Endothelial cell of umbilical vein (primary cell): ENCODE data around the gene SKA3. TPM values are rescaled to one million over a fixed set of nuclear protein-coding genes. Genes with fewer than 3 reads are reported as not detected.

Experiments
- BruUV-seq: library from RNA; stranded (reverse); fragments of 400-500 nt; replicated peaks from 2 replicates; lab custom pipeline; 2021; lab: Mats Ljungman, UMichigan
- CTCF ChIA-PET: fragments of 300-600, 350-600 bp; sonication (Branson Sonifier 250); formaldehyde crosslinking; loops from one replicate; lab custom pipeline; 2021; ENCODE audit warnings: antibody characterized with exemption, inconsistent platforms; lab: Charles Lee
- POLR2A ChIA-PET: fragments of 300-600, 350-600 bp; sonication (Branson Sonifier 250); formaldehyde crosslinking; loops from one replicate; lab custom pipeline; 2021; ENCODE audit warnings: antibody characterized with exemption, inconsistent platforms; lab: Charles Lee
- DNase-seq: peaks from one replicate; pipeline ENCODE4 v3.0.0-alpha.2; 2011; ENCODE audit warnings: low read depth, low spot score
- FAIRE-seq: peaks from 2 replicates; lab custom pipeline; 2011; peaks lifted over from hg19 to GRCh38; lab: Jason Lieb, UNC
- H2AFZ ChIP-seq: 2 replicates; pipeline ENCODE4 v1.6.0; 2012; ENCODE audit warnings: low read depth, low read length, control low read depth, inconsistent platforms
- H3K27ac ChIP-seq: 2 replicates; pipeline ENCODE4 v1.5.1; 2011; ENCODE audit warnings: low read depth, mild to moderate bottlenecking, control low read depth, low read length, moderate library complexity; ENCODE audit not compliant: insufficient read depth
- H3K27me3 ChIP-seq, 2 experiments: 2 replicates each; pipeline versions ENCODE4 v1.6.0 to v1.6.1; 2011; ENCODE audit warnings: low read length in 2 of 2, mixed read lengths in 1 of 2; ENCODE audit not compliant: control insufficient read depth in 2 of 2, insufficient read depth in 2 of 2
- H3K36me3 ChIP-seq, 2 experiments: 2 replicates in 1 of 2; 3 replicates in 1 of 2; pipeline ENCODE4 v1.5.1; 2011; ENCODE audit warnings: low read length in 2 of 2, mild to moderate bottlenecking in 1 of 2, moderate library complexity in 1 of 2; ENCODE audit not compliant: control insufficient read depth in 2 of 2, insufficient read depth in 2 of 2; ENCODE audit errors: extremely low read depth in 1 of 2
- H3K4me1 ChIP-seq: 3 replicates; pipeline ENCODE4 v1.5.1; 2011; ENCODE audit warnings: mild to moderate bottlenecking, low read length; ENCODE audit not compliant: control insufficient read depth, insufficient read depth; ENCODE audit errors: extremely low read depth
- H3K4me2 ChIP-seq: 2 replicates; pipeline ENCODE4 v1.6.1; 2011; ENCODE audit warnings: low read length, control low read depth, mixed read lengths; ENCODE audit not compliant: insufficient read depth
- H3K4me3 ChIP-seq, 3 experiments: fragments of 200-600 bp in 1 of 3; sonication (generic), shearing (Covaris generic) in 1 of 3; replicated peaks in 1 of 3; 2 replicates each; pipeline ENCODE4 v1.5.1; 2011 to 2016; ENCODE audit warnings: control low read depth in 3 of 3, low read length in 3 of 3, mild to moderate bottlenecking in 2 of 3, inconsistent platforms in 1 of 3, low read depth in 1 of 3, moderate library complexity in 1 of 3; ENCODE audit not compliant: insufficient read depth in 1 of 3
- H3K79me2 ChIP-seq: 2 replicates; pipeline ENCODE4 v1.6.0; 2012; ENCODE audit warnings: low read length, inconsistent platforms; ENCODE audit not compliant: control insufficient read depth, insufficient read depth
- H3K9ac ChIP-seq: replicated peaks from 2 replicates; pipeline ENCODE3; 2011; ENCODE audit warnings: low read length, control low read depth; ENCODE audit not compliant: insufficient read depth; ENCODE audit errors: extremely low read depth
- H3K9me1 ChIP-seq: replicated peaks from 3 replicates; pipeline ENCODE4 v1.6.0; 2011; ENCODE audit warnings: mild to moderate bottlenecking, low read length; ENCODE audit not compliant: control insufficient read depth, insufficient read depth; ENCODE audit errors: extremely low read depth
- H3K9me3 ChIP-seq: replicated peaks from 2 replicates; pipeline ENCODE4 v1.5.1; 2012; ENCODE audit warnings: low read length, inconsistent platforms; ENCODE audit not compliant: control insufficient read depth, insufficient read depth
- H4K20me1 ChIP-seq: replicated peaks from 2 replicates; pipeline ENCODE3; 2011; ENCODE audit warnings: mild to moderate bottlenecking, low read length; ENCODE audit not compliant: control insufficient read depth, insufficient read depth; ENCODE audit errors: extremely low read depth
- EZH2 ChIP-seq: IDR thresholded peaks from 2 replicates; pipeline ENCODE4 v1.6.1; 2012; ENCODE audit warnings: borderline replicate concordance, low read depth, mild to moderate bottlenecking, moderate library complexity, low read length, inconsistent platforms; ENCODE audit not compliant: severe bottlenecking
- FOS ChIP-seq: IDR thresholded peaks from 2 replicates; pipeline ENCODE4 v1.6.1; 2011; ENCODE audit warnings: mild to moderate bottlenecking, low read length, moderate library complexity, borderline replicate concordance; ENCODE audit not compliant: insufficient read depth
- GATA2 ChIP-seq: IDR thresholded peaks from 2 replicates; pipeline ENCODE4 v1.7.0; 2011; ENCODE audit warnings: low read depth, mild to moderate bottlenecking, moderate library complexity, mixed read lengths, low read length; ENCODE audit not compliant: insufficient read length, insufficient read depth
- JUN ChIP-seq: IDR thresholded peaks from 2 replicates; pipeline ENCODE4 v1.6.1; 2011; ENCODE audit warnings: borderline replicate concordance, low read depth; ENCODE audit not compliant: insufficient read length, insufficient read depth
- MAX ChIP-seq: IDR thresholded peaks from 2 replicates; pipeline ENCODE4 v1.6.1; 2011; ENCODE audit not compliant: insufficient read depth, insufficient read length
- MYC ChIP-seq: IDR thresholded peaks from one replicate; pipeline ENCODE4 v1.6.1; 2011; ENCODE audit warnings: mild to moderate bottlenecking, low read depth, low read length
- POLR2A ChIP-seq: IDR thresholded peaks from 2 replicates; pipeline ENCODE4 v1.6.1; 2012; ENCODE audit warnings: low read depth, mild to moderate bottlenecking, control low read depth, low read length
- POLR2AphosphoS5 ChIP-seq: IDR thresholded peaks from 2 replicates; pipeline ENCODE4 v1.6.1; 2012; ENCODE audit warnings: low read depth, mild to moderate bottlenecking, control low read depth, low read length, moderate library complexity; ENCODE audit not compliant: insufficient read depth
- dilution Hi-C: fragments of 300-500 bp; cut with MboI; formaldehyde crosslinking; loops from one replicate; pipeline ENCODE4 v1.15.0; 2019; ENCODE audit warnings: low sequenced_read_pairs; ENCODE audit not compliant: extremely low pct_ligation_motif_present
- intact Hi-C: fragments of 100-400 bp; cut with micrococcal nuclease; formaldehyde crosslinking; loops from one replicate; pipeline ENCODE4 v1.10.0; 2022
- polyA plus RNA-seq, 4 experiments: library from polyadenylated mRNA; depleted of rRNA in 3 of 4; stranded (reverse) in 3 of 4; unstranded in 1 of 4; fragments of >200 nt; gene quantifications; 2 replicates each; pipeline versions ENCODE4 v1.2.1 to v1.2.3, GENCODE V29; 2011 to 2012; ENCODE audit warnings: missing spikeins in 1 of 4
- total RNA-seq: library from RNA; stranded (reverse); gene quantifications from 2 replicates; pipeline ENCODE4 v1.2.3, GENCODE V29; 2021
- TF ChIP-seq, protein P1 (sequence below), 2 donors: IDR thresholded peaks; 1 replicate in 1 of 2; 2 replicates in 1 of 2; pipeline ENCODE4 v1.5.1; 2011; ENCODE audit warnings: low read length in 2 of 2, mild to moderate bottlenecking in 2 of 2, moderate library complexity in 2 of 2, control low read depth in 1 of 2, inconsistent platforms in 1 of 2, low read depth in 1 of 2; ENCODE audit not compliant: insufficient read depth in 1 of 2; ENCODE audit errors: extremely low read depth in 1 of 2

Gene SKA3
- total and polyA plus RNA-seq, 2 donors (not counting 3 experiments of a cell fraction or from before 2014, with no cell fraction given) = 9.4 to 28.7 TPM

DNA sequence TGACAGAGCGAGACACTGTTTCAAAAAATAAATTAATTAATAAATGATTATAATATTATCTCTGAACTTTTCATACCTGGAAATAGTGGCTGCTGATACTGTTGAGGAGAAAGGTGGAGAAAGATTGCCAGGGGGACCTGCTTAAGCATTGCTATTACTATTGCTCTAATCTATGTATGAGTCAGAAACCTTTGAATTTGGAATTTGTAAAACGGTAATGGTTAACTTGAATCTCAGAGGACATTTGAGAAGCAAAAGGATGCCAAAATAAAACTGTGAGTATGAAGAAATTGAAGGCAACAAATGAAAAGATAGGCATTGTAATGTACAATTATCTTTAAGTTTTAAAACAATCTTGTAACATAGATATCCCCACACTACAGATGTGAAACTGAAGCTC lies 5.3 kb upstream of the SKA3 start:
- peaks cover 17% of the 10 kb centered on the region for H3K79me2 ChIP-seq
- TF ChIP-seq MYC (no peak), FOS (no peak), GATA2 (no peak), EZH2 (no peak), JUN (no peak)
- H2AFZ ChIP-seq = no peak overlapping the region
- no peaks in the 10 kb centered on the region for H3K27me3 ChIP-seq
- H4K20me1 ChIP-seq = no peaks in the 10 kb centered on the region
- no peaks in the 10 kb centered on the region for H3K9me1 ChIP-seq
- dilution Hi-C loops = no loop called here
- H3K4me3 ChIP-seq = no peak overlapping the region
- H3K9ac ChIP-seq = no peak overlapping the region
- no TSS peak for BruUV-seq
- DNase-seq (no peak), FAIRE-seq (no peak)
- no peak overlapping the region for H3K27ac ChIP-seq
- intact Hi-C loops = loop anchor here (2.0 kb wide), 1 partner anchor 71 kb away; no protein-coding TSS in a partner anchor
- no peaks in the 10 kb centered on the region for H3K36me3 ChIP-seq
- no peaks in the 10 kb centered on the region for H3K9me3 ChIP-seq
- CTCF ChIA-PET = interaction anchor here (1.5 kb wide), 1 partner anchor 238 kb away, joined by 4 read pairs; no protein-coding TSS in a partner anchor
- H3K4me2 ChIP-seq = no peak overlapping the region
- POLR2A ChIA-PET = interaction anchor here (0.7 kb wide), 1 partner anchor 76 kb away, joined by 8 read pairs; no protein-coding TSS in a partner anchor
- peaks cover 6% of the 10 kb centered on the region for H3K4me1 ChIP-seq

- Histone ChIP-seq H3K79me2 (peaks cover 53% of the 10 kb centered on the region), H4K20me1 (no peaks in the 10 kb centered on the region), H3K27ac (peak overlapping the region; percentile 76), H3K9me3 (no peaks in the 10 kb centered on the region), H3K36me3 (no peaks in the 10 kb centered on the region), H2AFZ (peak overlapping the region; percentile 85), H3K4me3 (peak overlapping the region; percentile 81 to 96 (median 89)), H3K4me2 (peak overlapping the region; percentile 92), H3K27me3 (no peaks in the 10 kb centered on the region), H3K9me1 (no peaks in the 10 kb centered on the region), H3K4me1 (peaks cover 12% of the 10 kb centered on the region), H3K9ac (peak overlapping the region; percentile 97)
- TF ChIP-seq POLR2A (no peak), POLR2AphosphoS5 (no peak), JUN (no peak), EZH2 (no peak), FOS (no peak), MAX (no peak), MYC (no peak), GATA2 (no peak)
- TF ChIP-seq, protein P1, sequence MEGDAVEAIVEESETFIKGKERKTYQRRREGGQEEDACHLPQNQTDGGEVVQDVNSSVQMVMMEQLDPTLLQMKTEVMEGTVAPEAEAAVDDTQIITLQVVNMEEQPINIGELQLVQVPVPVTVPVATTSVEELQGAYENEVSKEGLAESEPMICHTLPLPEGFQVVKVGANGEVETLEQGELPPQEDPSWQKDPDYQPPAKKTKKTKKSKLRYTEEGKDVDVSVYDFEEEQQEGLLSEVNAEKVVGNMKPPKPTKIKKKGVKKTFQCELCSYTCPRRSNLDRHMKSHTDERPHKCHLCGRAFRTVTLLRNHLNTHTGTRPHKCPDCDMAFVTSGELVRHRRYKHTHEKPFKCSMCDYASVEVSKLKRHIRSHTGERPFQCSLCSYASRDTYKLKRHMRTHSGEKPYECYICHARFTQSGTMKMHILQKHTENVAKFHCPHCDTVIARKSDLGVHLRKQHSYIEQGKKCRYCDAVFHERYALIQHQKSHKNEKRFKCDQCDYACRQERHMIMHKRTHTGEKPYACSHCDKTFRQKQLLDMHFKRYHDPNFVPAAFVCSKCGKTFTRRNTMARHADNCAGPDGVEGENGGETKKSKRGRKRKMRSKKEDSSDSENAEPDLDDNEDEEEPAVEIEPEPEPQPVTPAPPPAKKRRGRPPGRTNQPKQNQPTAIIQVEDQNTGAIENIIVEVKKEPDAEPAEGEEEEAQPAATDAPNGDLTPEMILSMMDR (IDR thresholded peaks at IDR 0.05; ENCODE audit: extremely low read depth in 1 of 2, insufficient read depth in 1 of 2, low read depth in 1 of 2, low read length in 2 of 2) = no peak
- BruUV-seq = TSS peak; percentile 84
- ChIA-PET CTCF (interaction anchor here (1.1 to 6.1 kb wide), 9 partner anchors 11 to 303 kb away, joined by 3 to 81 read pairs (median 3); no protein-coding TSS in a partner anchor), POLR2A (interaction anchor here (1.0 to 2.5 kb wide), 3 partner anchors 14 to 342 kb away, joined by 3 to 13 read pairs (median 3); no protein-coding TSS in a partner anchor)
- DNase-seq (no peak), FAIRE-seq (no peak)
- intact Hi-C loops = loop anchor here (1.0 to 5.0 kb wide), 3 partner anchors 97 to 138 kb away; no protein-coding TSS in a partner anchor
- dilution Hi-C loops = no loop called here
Measured at GRCh38 chr13:21176982-21177284, 581 bp upstream of the SKA3 start.
